Progenitor cell of endocrine pancreas (in vitro differentiated cells): Measurements from ENCODE around the gene GULP1. TPM values are rescaled to one million over a fixed set of nuclear protein-coding genes. Genes with fewer than 3 reads are reported as not detected.

Experiments
- DNase-seq: peaks from one replicate; pipeline ENCODE4 v3.0.0; 2021; ENCODE audit warnings: low spot score; ENCODE audit not compliant: unreplicated experiment
- H3K27ac Mint-ChIP-seq: 2 replicates; pipeline ENCODE4 v1.8.0; 2021; ENCODE audit warnings: mild to moderate bottlenecking, moderate library complexity, mixed read lengths
- H3K27me3 Mint-ChIP-seq: 2 replicates; pipeline ENCODE4 v1.8.0; 2021; ENCODE audit warnings: mixed read lengths
- H3K36me3 Mint-ChIP-seq: 2 replicates; pipeline ENCODE4 v1.8.0; 2022; ENCODE audit warnings: mixed read lengths; ENCODE audit not compliant: insufficient read depth
- H3K4me1 Mint-ChIP-seq: 2 replicates; pipeline ENCODE4 v1.8.0; 2021; ENCODE audit warnings: low read depth, mixed read lengths
- H3K4me3 Mint-ChIP-seq: 2 replicates; pipeline ENCODE4 v1.8.0; 2021; ENCODE audit warnings: low read depth, mild to moderate bottlenecking, moderate library complexity, mixed read lengths
- H3K9me3 Mint-ChIP-seq: 2 replicates; pipeline ENCODE4 v1.8.0; 2021; ENCODE audit warnings: low read depth, mixed read lengths
- total RNA-seq: library from RNA; stranded (reverse); gene quantifications from 2 replicates; pipeline ENCODE4 v1.2.1, GENCODE V29; 2021
- TF ChIP-seq, protein P1 (sequence below): fragments of 200-600 bp; sonication (generic); IDR thresholded peaks from one replicate; pipeline ENCODE4 v1.5.0; 2021; ENCODE audit warnings: antibody characterized with exemption, mild to moderate bottlenecking; ENCODE audit not compliant: unreplicated experiment

The GULP1 gene
- total RNA-seq, 1 donor from 2014 or later: 39.4 TPM

DNA sequence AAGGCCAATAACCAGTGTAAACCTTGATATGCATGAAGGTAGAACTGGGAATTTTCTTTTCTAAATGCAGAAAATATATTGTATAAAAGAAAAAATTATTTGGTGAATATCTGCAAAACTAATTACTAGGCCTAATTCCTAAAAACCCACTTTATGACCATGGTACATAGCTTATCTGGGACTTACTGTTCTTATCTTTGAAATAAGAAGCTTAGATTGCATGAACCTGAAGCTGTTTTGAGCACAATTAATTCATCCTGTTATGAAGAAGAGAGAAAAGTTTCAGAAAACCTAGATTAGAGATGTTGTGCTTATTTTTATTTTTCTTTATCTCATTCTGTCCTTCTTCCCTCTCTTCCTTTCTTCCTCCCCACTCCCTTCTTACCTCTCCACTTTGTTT lies 235.0 kb downstream of the GULP1 start:
- no peaks in the 10 kb centered on the region for H3K9me3 Mint-ChIP-seq
- no peak overlapping the region for H3K4me3 Mint-ChIP-seq
- TF ChIP-seq, protein P1, sequence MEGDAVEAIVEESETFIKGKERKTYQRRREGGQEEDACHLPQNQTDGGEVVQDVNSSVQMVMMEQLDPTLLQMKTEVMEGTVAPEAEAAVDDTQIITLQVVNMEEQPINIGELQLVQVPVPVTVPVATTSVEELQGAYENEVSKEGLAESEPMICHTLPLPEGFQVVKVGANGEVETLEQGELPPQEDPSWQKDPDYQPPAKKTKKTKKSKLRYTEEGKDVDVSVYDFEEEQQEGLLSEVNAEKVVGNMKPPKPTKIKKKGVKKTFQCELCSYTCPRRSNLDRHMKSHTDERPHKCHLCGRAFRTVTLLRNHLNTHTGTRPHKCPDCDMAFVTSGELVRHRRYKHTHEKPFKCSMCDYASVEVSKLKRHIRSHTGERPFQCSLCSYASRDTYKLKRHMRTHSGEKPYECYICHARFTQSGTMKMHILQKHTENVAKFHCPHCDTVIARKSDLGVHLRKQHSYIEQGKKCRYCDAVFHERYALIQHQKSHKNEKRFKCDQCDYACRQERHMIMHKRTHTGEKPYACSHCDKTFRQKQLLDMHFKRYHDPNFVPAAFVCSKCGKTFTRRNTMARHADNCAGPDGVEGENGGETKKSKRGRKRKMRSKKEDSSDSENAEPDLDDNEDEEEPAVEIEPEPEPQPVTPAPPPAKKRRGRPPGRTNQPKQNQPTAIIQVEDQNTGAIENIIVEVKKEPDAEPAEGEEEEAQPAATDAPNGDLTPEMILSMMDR: no peak
- no peak overlapping the region for H3K27ac Mint-ChIP-seq
- H3K27me3 Mint-ChIP-seq: no peaks in the 10 kb centered on the region
- no peak for DNase-seq
- peaks cover 4% of the 10 kb centered on the region for H3K4me1 Mint-ChIP-seq
- peaks cover 1% of the 10 kb centered on the region for H3K36me3 Mint-ChIP-seq

DNA sequence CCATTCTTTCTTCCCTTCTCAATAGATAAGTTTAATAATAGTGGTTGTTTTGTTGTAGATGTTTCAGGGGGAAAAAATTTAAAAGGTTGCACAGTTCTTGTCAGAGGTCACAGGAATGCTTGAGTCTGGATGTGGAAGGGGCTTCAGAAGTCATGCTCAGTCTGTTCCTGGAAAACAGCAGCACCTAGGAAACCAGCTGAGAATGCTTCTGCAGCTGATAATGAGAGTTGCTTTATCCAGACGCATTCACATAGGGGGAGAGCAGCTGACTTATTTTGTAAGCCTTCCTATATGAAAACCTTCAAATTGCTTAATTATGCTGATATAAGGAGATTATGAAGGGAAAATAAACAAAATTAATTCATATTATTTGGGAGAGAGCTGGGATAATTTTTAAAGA lies 235.5 kb downstream of the GULP1 start:
- Mint-ChIP-seq H3K27ac (no peak overlapping the region), H3K9me3 (peaks cover under 1% of the 10 kb centered on the region), H3K4me1 (peaks cover 4% of the 10 kb centered on the region), H3K4me3 (no peak overlapping the region), H3K36me3 (peaks cover 2% of the 10 kb centered on the region), H3K27me3 (no peaks in the 10 kb centered on the region)
- TF ChIP-seq, protein P1: no peak
- no peak for DNase-seq

DNA sequence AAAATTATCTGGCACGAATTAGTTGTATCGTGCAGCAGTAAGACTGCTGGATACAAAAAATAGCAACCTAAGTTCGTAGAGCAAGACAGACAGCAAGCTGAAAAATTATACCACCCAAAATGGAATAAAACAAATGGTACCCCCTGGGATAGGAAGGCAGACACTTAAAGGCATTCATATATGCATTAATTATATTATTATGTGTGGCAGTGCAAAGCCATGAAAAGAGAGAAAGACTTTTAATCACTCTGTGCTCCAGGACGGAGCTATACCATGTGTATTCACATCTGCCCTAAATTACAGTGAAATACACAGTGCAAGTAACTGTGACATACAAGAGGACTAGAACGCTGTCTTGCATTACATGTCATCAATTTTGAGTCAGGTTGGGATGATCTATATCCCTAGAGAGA lies 235.9 kb downstream of the GULP1 start:
- Mint-ChIP-seq H3K27ac (no peak overlapping the region), H3K4me3 (no peak overlapping the region), H3K36me3 (peaks cover 4% of the 10 kb centered on the region), H3K4me1 (peaks cover 4% of the 10 kb centered on the region), H3K27me3 (no peaks in the 10 kb centered on the region), H3K9me3 (peaks cover 3% of the 10 kb centered on the region)
- no peak for DNase-seq
- TF ChIP-seq, protein P1: no peak

DNA sequence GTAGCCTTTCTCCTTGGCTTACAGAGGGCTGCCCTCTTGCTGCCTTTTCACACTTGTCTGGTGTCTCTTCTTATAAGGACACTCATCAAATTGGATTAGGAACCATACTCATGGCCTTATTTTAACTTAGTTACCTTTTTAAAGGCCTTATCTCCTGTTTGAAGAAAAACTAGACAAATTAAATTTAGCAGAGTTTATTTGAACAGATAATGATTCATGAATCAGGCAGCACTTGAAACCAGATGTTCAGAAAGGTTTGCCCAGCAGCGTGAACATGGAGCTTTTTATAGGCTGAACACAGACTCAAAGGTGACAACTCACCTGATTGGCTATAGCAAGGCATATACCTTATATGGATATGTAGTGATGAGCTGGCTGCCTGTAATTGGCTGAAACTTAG lies 238.0 kb downstream of the GULP1 start:
- TF ChIP-seq, protein P1: no peak
- Mint-ChIP-seq H3K27ac (no peak overlapping the region), H3K36me3 (peaks cover 4% of the 10 kb centered on the region)

DNA sequence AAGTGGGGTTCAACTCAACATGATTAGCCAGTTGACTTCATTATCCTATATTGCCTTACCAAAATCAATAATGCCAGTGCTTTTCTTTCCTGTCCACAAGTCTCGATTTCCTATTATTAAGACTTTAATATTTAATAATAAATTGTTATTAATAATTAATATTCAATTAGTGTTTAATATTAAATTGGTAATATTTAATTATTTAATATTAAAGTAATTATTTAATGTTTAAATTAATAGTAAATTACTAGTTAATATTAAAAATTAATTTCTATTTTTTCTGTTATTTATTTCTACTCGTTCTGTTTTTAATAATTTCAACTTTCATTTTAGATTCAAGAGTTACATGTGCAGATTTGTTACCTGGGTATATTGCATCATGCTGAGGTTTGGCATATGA lies 243.2 kb downstream of the GULP1 start:
- no peaks in the 10 kb centered on the region for H3K4me1 Mint-ChIP-seq
- DNase-seq: no peak
- peaks cover 14% of the 10 kb centered on the region for H3K9me3 Mint-ChIP-seq
- TF ChIP-seq, protein P1: no peak
- H3K4me3 Mint-ChIP-seq: no peak overlapping the region
- no peaks in the 10 kb centered on the region for H3K27me3 Mint-ChIP-seq
- no peak overlapping the region for H3K27ac Mint-ChIP-seq
- peaks cover 15% of the 10 kb centered on the region for H3K36me3 Mint-ChIP-seq

More for the DNA sequence above, 238.0 kb downstream of the GULP1 start:
- H3K9me3 Mint-ChIP-seq: peaks cover 3% of the 10 kb centered on the region
- no peak overlapping the region for H3K4me3 Mint-ChIP-seq
- H3K4me1 Mint-ChIP-seq: peaks cover 4% of the 10 kb centered on the region
- DNase-seq: no peak
- no peaks in the 10 kb centered on the region for H3K27me3 Mint-ChIP-seq
